ENCODE measurements around the gene CRYL1.

CRYL1 gene

DNA sequence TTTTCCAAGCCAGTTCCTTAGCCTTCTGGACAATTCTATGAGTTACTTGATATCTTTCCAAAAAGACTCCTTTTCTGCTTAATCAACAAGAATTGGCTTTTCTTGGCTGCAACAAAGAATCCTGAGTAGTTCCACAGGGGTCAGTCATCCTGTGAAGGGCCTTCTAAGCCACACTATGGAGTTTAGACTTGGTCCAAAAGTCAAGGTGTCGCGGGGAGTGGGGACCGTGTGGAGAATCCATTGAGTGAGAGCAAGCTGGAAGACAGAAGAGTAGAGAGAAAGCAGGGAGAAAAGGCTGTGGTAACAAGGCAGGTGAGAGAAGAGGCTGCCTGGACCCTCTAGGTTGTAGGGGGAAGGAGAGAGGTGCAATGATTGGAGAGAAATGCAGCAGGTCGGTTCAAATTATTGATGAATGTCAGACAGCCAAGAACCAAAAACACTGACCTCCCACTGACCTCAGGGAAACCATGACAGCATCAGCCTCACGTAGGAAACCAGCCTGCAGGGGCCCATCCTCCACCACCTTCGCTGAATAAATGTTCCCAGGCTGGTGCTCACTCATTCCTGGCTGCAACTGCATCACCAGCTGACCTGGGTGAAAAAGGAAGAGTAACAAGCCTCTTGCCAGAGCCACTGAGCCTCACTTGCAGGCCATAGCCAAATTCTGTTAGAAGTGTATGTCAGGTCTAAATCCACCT, 34.2 kb upstream of the CRYL1 start:
- TF ChIP-seq, protein P1, sequence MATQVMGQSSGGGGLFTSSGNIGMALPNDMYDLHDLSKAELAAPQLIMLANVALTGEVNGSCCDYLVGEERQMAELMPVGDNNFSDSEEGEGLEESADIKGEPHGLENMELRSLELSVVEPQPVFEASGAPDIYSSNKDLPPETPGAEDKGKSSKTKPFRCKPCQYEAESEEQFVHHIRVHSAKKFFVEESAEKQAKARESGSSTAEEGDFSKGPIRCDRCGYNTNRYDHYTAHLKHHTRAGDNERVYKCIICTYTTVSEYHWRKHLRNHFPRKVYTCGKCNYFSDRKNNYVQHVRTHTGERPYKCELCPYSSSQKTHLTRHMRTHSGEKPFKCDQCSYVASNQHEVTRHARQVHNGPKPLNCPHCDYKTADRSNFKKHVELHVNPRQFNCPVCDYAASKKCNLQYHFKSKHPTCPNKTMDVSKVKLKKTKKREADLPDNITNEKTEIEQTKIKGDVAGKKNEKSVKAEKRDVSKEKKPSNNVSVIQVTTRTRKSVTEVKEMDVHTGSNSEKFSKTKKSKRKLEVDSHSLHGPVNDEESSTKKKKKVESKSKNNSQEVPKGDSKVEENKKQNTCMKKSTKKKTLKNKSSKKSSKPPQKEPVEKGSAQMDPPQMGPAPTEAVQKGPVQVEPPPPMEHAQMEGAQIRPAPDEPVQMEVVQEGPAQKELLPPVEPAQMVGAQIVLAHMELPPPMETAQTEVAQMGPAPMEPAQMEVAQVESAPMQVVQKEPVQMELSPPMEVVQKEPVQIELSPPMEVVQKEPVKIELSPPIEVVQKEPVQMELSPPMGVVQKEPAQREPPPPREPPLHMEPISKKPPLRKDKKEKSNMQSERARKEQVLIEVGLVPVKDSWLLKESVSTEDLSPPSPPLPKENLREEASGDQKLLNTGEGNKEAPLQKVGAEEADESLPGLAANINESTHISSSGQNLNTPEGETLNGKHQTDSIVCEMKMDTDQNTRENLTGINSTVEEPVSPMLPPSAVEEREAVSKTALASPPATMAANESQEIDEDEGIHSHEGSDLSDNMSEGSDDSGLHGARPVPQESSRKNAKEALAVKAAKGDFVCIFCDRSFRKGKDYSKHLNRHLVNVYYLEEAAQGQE (IDR thresholded peaks at IDR 0.05; ENCODE audit: insufficient read depth in 1 of 2, low read depth in 2 of 2, low read length in 2 of 2): no peak
- TF ChIP-seq SIN3A (IDR thresholded peaks at IDR 0.05; ENCODE audit: borderline replicate concordance, insufficient read depth, low read length): no peak
- TF ChIP-seq FOXP2 (optimal IDR thresholded peaks at IDR 0.05; ENCODE audit: borderline replicate concordance, extremely low read depth, extremely low read length, insufficient read depth): no peak
- no peak for TF ChIP-seq POLR2AphosphoS5 (IDR thresholded peaks at IDR 0.05; ENCODE audit: low read depth, low read length)
- no peak for TF ChIP-seq TAF1 (IDR thresholded peaks at IDR 0.05; ENCODE audit: borderline replicate concordance, insufficient read depth, low read length)

- TF ChIP-seq TAF1 (IDR thresholded peaks at IDR 0.05; ENCODE audit: borderline replicate concordance, insufficient read depth, low read length): no peak
- TF ChIP-seq FOXP2 (optimal IDR thresholded peaks at IDR 0.05; ENCODE audit: borderline replicate concordance, extremely low read depth, extremely low read length, insufficient read depth): no peak
- TF ChIP-seq, protein P1 (IDR thresholded peaks at IDR 0.05; ENCODE audit: insufficient read depth in 1 of 2, low read depth in 2 of 2, low read length in 2 of 2): no peak
- TF ChIP-seq SIN3A (IDR thresholded peaks at IDR 0.05; ENCODE audit: borderline replicate concordance, insufficient read depth, low read length): no peak
- TF ChIP-seq POLR2AphosphoS5 (IDR thresholded peaks at IDR 0.05; ENCODE audit: low read depth, low read length): no peak
Measured at GRCh38 chr13:20558982-20559381, 33.3 kb upstream of the CRYL1 start.

DNA sequence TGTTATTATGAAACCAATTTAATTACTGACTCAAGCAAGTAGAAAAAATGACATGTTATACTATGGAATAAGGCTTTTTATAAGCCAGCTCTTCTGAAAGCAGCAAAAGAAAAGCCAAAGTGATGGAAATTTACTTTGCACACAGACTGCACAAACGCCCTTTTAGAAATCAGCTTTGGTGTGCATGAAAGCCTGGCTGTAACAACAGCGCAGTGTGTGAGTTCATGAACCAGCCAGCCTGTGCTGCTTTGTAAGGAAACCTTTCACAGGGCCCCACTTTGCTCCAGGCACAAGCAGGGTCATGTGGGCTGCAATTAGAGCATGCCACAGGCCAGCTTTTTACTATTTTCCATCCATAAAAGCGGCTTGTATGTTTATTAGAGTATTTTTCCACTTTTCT, 27.7 kb upstream of the CRYL1 start:
- TF ChIP-seq FOXP2 (optimal IDR thresholded peaks at IDR 0.05; ENCODE audit: borderline replicate concordance, extremely low read depth, extremely low read length, insufficient read depth) (no peak), SIN3A (IDR thresholded peaks at IDR 0.05; ENCODE audit: borderline replicate concordance, insufficient read depth, low read length) (no peak), TAF1 (IDR thresholded peaks at IDR 0.05; ENCODE audit: borderline replicate concordance, insufficient read depth, low read length) (no peak), POLR2AphosphoS5 (IDR thresholded peaks at IDR 0.05; ENCODE audit: low read depth, low read length) (no peak)
- TF ChIP-seq, protein P1 (IDR thresholded peaks at IDR 0.05; ENCODE audit: insufficient read depth in 1 of 2, low read depth in 2 of 2, low read length in 2 of 2): no peak

GRCh38 chr13:20550799-20551198, 25.1 kb upstream of the CRYL1 start:
- TF ChIP-seq SIN3A (IDR thresholded peaks at IDR 0.05; ENCODE audit: borderline replicate concordance, insufficient read depth, low read length) (no peak), TAF1 (IDR thresholded peaks at IDR 0.05; ENCODE audit: borderline replicate concordance, insufficient read depth, low read length) (no peak), POLR2AphosphoS5 (IDR thresholded peaks at IDR 0.05; ENCODE audit: low read depth, low read length) (no peak), FOXP2 (optimal IDR thresholded peaks at IDR 0.05; ENCODE audit: borderline replicate concordance, extremely low read depth, extremely low read length, insufficient read depth) (no peak)
- TF ChIP-seq, protein P1 (IDR thresholded peaks at IDR 0.05; ENCODE audit: insufficient read depth in 1 of 2, low read depth in 2 of 2, low read length in 2 of 2): no peak
